SU-DHL-6 (cell line): ENCODE results near the gene ZC3H4.
A peak's percentile ranks its signal among the peaks of the same experiment; 100 is the strongest.

Source experiments
- H2AFZ ChIP-seq: fragments of 200-600 bp; sonication (generic); 2 replicates; pipeline ENCODE4 v1.6.1; 2014; ENCODE audit warnings: low read depth, mild to moderate bottlenecking, moderate library complexity, mixed read lengths, antibody characterized with exemption, low read length; ENCODE audit not compliant: severe bottlenecking
- H3F3A ChIP-seq: fragments of 200-600 bp; shearing (Covaris generic); 2 replicates; pipeline ENCODE4 v1.6.0; 2016; ENCODE audit warnings: antibody characterized with exemption, mild to moderate bottlenecking; ENCODE audit not compliant: insufficient read depth
- H3K27ac ChIP-seq: fragments of 200-600 bp; sonication (generic); 2 replicates; pipeline ENCODE4 v1.5.1; 2016; ENCODE audit warnings: low read depth, mild to moderate bottlenecking, low read length, moderate library complexity, mixed read lengths
- H3K27me3 ChIP-seq: fragments of 200-600 bp; sonication (generic), shearing (Covaris generic); 2 replicates; pipeline ENCODE4 v1.6.0; 2014; ENCODE audit warnings: mild to moderate bottlenecking, low read length
- H3K36me3 ChIP-seq: fragments of 200-600 bp; sonication (generic); 2 replicates; pipeline ENCODE4 v1.6.1; 2014; ENCODE audit warnings: mild to moderate bottlenecking, low read length, mixed read lengths
- H3K4me2 ChIP-seq: fragments of 300-600, 200-600 bp; shearing (Covaris generic), sonication (generic); 2 replicates; pipeline ENCODE4 v1.6.0; 2014; ENCODE audit warnings: low read length, low read depth, mild to moderate bottlenecking; ENCODE audit not compliant: poor library complexity, severe bottlenecking
- H3K4me3 ChIP-seq: fragments of 200-600 bp; sonication (generic); 2 replicates; pipeline ENCODE4 v1.5.1; 2014; ENCODE audit warnings: antibody characterized with exemption, low read length, mild to moderate bottlenecking, mixed read lengths; ENCODE audit not compliant: insufficient read depth, poor library complexity, severe bottlenecking
- H3K79me2 ChIP-seq: fragments of 200-600 bp; sonication (generic); 2 replicates; pipeline ENCODE4 v1.6.1; 2014; ENCODE audit warnings: mild to moderate bottlenecking, low read length, moderate library complexity; ENCODE audit not compliant: insufficient read depth
- H3K9ac ChIP-seq: fragments of 200-600 bp; sonication (generic); 2 replicates; pipeline ENCODE4 v1.7.0; 2014; ENCODE audit warnings: mild to moderate bottlenecking, low read length
- H3K9me2 ChIP-seq: fragments of 200-600 bp; sonication (generic); replicated peaks from 2 replicates; pipeline ENCODE4 v1.6.1; 2014; ENCODE audit warnings: low read length; ENCODE audit not compliant: insufficient read depth
- H3K9me3 ChIP-seq: fragments of 200-600 bp; sonication (generic); 2 replicates; pipeline ENCODE4 v1.6.1; 2014; ENCODE audit warnings: low read length, mixed read lengths; ENCODE audit not compliant: insufficient read depth
- H4K20me1 ChIP-seq: fragments of 200-600 bp; sonication (generic); 2 replicates; pipeline ENCODE4 v1.6.1; 2014; ENCODE audit warnings: low read depth, mild to moderate bottlenecking, antibody characterized with exemption, low read length, moderate library complexity, mixed read lengths
- EZH2phosphoT487 ChIP-seq: fragments of 200-600 bp; sonication (generic), shearing (Covaris generic); conservative IDR thresholded peaks from 2 replicates; pipeline ENCODE4 v1.6.1; 2018; ENCODE audit warnings: mild to moderate bottlenecking, antibody characterized with exemption, low read length, moderate library complexity, mixed read lengths
- TF ChIP-seq, protein P1 (sequence below): fragments of 200-600 bp; sonication (generic); IDR thresholded peaks from one replicate; pipeline ENCODE4 v1.5.1; 2017; ENCODE audit warnings: antibody characterized with exemption, mild to moderate bottlenecking, low read length, moderate library complexity; ENCODE audit not compliant: insufficient read depth, poor library complexity, severe bottlenecking

The ZC3H4 gene

DNA sequence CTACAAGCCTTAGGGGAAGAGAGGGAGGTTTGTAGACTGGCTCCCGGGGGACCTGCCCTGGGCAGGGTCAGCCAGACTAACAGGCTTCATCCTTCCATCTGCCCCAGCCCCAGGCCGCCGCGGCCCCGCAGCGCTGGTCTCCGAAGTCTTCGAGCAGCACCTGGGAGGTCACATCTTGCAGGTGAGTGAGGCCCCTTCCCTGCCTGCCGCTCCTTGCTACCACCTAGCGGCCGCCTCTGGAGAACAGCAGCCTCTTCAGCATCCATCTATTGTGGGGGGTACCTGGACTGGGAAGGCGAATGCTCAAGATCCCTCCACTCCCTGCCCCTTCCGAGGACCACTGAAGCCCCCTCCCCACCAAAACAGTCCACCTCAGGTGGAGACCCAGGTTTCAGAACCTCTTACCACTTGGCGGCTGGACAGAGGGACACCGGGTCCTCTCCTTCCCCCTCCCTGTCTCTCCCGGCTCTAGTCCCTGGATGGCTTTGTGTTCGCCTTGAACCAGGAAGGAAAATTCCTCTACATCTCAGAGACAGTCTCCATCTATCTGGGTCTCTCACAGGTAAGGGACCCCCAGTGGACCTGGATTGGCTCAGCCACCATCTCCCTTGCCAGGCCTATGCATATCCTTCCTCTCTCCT lies 81.3 kb downstream of the ZC3H4 start:
- no peak overlapping the region for H3K4me2 ChIP-seq
- H3K36me3 ChIP-seq, result no peaks in the 10 kb centered on the region
- H2AFZ ChIP-seq, result no peak overlapping the region
- no peaks in the 10 kb centered on the region for H3K79me2 ChIP-seq
- no peaks in the 10 kb centered on the region for H4K20me1 ChIP-seq
- no peaks in the 10 kb centered on the region for H3K9me2 ChIP-seq
- no peak overlapping the region for H3K9ac ChIP-seq
- no peaks in the 10 kb centered on the region for H3K9me3 ChIP-seq
- H3F3A ChIP-seq, result 0 out of 2 replicates have a peak, but pooled peaks cover 5% of the 10 kb centered on the region
- no peak overlapping the region for H3K27ac ChIP-seq
- no peak overlapping the region for H3K4me3 ChIP-seq
- TF ChIP-seq, protein P1, sequence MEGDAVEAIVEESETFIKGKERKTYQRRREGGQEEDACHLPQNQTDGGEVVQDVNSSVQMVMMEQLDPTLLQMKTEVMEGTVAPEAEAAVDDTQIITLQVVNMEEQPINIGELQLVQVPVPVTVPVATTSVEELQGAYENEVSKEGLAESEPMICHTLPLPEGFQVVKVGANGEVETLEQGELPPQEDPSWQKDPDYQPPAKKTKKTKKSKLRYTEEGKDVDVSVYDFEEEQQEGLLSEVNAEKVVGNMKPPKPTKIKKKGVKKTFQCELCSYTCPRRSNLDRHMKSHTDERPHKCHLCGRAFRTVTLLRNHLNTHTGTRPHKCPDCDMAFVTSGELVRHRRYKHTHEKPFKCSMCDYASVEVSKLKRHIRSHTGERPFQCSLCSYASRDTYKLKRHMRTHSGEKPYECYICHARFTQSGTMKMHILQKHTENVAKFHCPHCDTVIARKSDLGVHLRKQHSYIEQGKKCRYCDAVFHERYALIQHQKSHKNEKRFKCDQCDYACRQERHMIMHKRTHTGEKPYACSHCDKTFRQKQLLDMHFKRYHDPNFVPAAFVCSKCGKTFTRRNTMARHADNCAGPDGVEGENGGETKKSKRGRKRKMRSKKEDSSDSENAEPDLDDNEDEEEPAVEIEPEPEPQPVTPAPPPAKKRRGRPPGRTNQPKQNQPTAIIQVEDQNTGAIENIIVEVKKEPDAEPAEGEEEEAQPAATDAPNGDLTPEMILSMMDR, result peak; percentile 76
- no peak for TF ChIP-seq EZH2phosphoT487
- H3K27me3 ChIP-seq, result no peaks in the 10 kb centered on the region

DNA sequence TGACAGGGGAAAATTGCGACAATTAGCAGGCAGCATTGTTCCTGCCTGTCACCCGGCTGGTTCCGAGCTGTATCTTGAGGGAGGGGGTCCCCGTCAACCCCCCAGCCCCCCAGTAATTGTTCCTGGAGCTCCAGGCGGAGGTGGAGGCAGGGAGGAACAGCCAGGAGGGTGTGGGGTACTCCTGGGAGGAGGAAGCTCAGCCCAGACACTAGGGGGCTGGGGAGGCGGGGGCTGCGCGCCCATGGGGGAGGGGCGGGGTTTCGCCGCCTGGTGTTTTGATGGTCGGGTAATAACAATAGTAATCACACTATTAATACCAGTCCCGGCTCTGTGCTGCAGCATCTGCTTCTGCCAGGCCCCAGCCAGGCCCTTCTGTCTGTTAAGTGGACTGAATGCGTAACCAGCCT lies 85.4 kb downstream of the ZC3H4 start:
- no peaks in the 10 kb centered on the region for H3K36me3 ChIP-seq
- no peak overlapping the region for H3K4me3 ChIP-seq
- H3K27ac ChIP-seq, result no peak overlapping the region
- H3F3A ChIP-seq, result no peaks in the 10 kb centered on the region
- H3K79me2 ChIP-seq, result no peaks in the 10 kb centered on the region
- no peak for TF ChIP-seq EZH2phosphoT487
- TF ChIP-seq, protein P1, result no peak
- no peaks in the 10 kb centered on the region for H3K9me2 ChIP-seq
- no peaks in the 10 kb centered on the region for H4K20me1 ChIP-seq
- no peak overlapping the region for H3K4me2 ChIP-seq
- H3K9ac ChIP-seq, result no peak overlapping the region
- no peaks in the 10 kb centered on the region for H3K9me3 ChIP-seq
- H2AFZ ChIP-seq, result no peak overlapping the region
- no peaks in the 10 kb centered on the region for H3K27me3 ChIP-seq

GRCh38 chr19:47027586-47028088 lies 85.9 kb downstream of the ZC3H4 start:
- TF ChIP-seq EZH2phosphoT487, result no peak
- TF ChIP-seq, protein P1, result no peak
- no peaks in the 10 kb centered on the region for H3F3A ChIP-seq
- no peak overlapping the region for H2AFZ ChIP-seq
- no peaks in the 10 kb centered on the region for H3K9me3 ChIP-seq
- H4K20me1 ChIP-seq, result no peaks in the 10 kb centered on the region
- H3K9me2 ChIP-seq, result no peaks in the 10 kb centered on the region
- no peaks in the 10 kb centered on the region for H3K36me3 ChIP-seq
- no peak overlapping the region for H3K27ac ChIP-seq
- no peaks in the 10 kb centered on the region for H3K27me3 ChIP-seq
- H3K79me2 ChIP-seq, result no peaks in the 10 kb centered on the region
- H3K9ac ChIP-seq, result no peak overlapping the region
- no peak overlapping the region for H3K4me2 ChIP-seq
- no peak overlapping the region for H3K4me3 ChIP-seq
